T-helper 2 cell treated with Interferon-gamma antibody and Interleukin-4, amounts not matched to agents 5 μg/mL and 100 μg/mL, for 36 hours (primary cell): ENCODE results near the gene NAT9.

Source experiments
- DNase-seq: peaks from one replicate; pipeline ENCODE4 v3.0.0; 2021; ENCODE audit warnings: low spot score
- H3K27ac Mint-ChIP-seq: one replicate; pipeline ENCODE4 v1.8.0; 2021; ENCODE audit warnings: mild to moderate bottlenecking, mixed read lengths
- H3K27me3 Mint-ChIP-seq: one replicate; pipeline ENCODE4 v1.8.0; 2021; ENCODE audit warnings: low read depth, mixed read lengths
- H3K36me3 Mint-ChIP-seq: one replicate; pipeline ENCODE4 v1.8.0; 2021; ENCODE audit warnings: low read depth, mixed read lengths
- H3K4me1 Mint-ChIP-seq: one replicate; pipeline ENCODE4 v1.8.0; 2021; ENCODE audit warnings: low read depth, mixed read lengths
- H3K4me3 Mint-ChIP-seq: one replicate; pipeline ENCODE4 v1.8.0; 2022; ENCODE audit warnings: mild to moderate bottlenecking, moderate library complexity, mixed read lengths
- H3K9me3 Mint-ChIP-seq: one replicate; pipeline ENCODE4 v1.8.0; 2021; ENCODE audit warnings: mixed read lengths

Gene NAT9, protein sequence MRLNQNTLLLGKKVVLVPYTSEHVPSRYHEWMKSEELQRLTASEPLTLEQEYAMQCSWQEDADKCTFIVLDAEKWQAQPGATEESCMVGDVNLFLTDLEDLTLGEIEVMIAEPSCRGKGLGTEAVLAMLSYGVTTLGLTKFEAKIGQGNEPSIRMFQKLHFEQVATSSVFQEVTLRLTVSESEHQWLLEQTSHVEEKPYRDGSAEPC

DNA sequence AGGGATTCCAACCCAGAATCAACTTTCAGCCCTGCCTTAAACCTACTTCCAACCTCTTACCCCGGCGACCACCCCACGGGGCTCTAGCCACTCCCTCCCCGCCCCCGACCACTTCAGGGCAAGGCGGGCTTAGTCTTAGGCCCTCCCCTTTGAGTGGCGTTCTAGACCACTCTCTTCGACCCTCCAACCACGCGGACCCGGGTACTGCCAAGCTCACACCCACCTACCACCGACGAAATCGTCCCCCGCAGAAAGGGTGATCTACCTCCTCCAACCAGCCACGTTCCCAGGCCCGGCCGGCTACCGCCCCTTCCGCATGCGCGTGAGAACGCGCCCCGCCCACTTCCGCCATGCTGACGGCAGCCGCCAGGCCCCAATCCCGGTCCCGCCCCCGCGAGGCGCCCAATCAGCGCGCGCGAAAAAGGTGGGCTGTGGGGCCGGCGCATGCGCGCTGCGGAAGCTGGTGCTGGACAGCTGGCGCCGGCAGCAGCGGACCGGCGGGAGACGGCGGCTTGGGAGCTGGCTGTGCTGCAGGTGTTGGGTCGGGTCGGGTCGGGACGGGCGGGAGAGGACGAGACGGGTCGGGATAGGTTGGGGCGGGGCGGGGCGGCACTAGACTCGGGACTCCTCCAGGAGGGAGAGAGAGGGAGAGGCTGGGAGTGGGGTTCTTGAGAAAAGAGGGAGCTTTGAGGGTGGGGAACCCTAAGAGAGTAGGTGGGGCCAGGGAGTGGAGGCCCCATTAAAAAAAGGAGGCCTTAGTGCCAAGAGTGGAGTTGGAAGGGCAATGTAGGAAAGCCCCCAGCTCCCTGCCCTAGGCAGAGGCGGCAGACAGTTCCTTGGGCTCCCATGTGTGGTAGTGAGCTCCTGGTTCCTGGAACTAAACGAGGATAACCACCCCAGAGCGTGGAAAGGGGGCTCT lies at the start of gene NAT9:
Gene NAT9, minus strand, starts transcription at position 302 of the 919 bp plus-strand sequence. CDS start 647 bp downstream, outside the sequence.
- H3K36me3 Mint-ChIP-seq, result peaks cover 37% of the 10 kb centered on the region
- H3K27me3 Mint-ChIP-seq, result no peaks in the 10 kb centered on the region
- no peaks in the 10 kb centered on the region for H3K9me3 Mint-ChIP-seq
- DNase-seq, result peak; percentile 99
- H3K27ac Mint-ChIP-seq, result peak within 1 kb of the TSS; percentile 83
- H3K4me1 Mint-ChIP-seq, result peaks cover 46% of the 10 kb centered on the region
- H3K4me3 Mint-ChIP-seq, result peak within 1 kb of the TSS; percentile 96

DNA sequence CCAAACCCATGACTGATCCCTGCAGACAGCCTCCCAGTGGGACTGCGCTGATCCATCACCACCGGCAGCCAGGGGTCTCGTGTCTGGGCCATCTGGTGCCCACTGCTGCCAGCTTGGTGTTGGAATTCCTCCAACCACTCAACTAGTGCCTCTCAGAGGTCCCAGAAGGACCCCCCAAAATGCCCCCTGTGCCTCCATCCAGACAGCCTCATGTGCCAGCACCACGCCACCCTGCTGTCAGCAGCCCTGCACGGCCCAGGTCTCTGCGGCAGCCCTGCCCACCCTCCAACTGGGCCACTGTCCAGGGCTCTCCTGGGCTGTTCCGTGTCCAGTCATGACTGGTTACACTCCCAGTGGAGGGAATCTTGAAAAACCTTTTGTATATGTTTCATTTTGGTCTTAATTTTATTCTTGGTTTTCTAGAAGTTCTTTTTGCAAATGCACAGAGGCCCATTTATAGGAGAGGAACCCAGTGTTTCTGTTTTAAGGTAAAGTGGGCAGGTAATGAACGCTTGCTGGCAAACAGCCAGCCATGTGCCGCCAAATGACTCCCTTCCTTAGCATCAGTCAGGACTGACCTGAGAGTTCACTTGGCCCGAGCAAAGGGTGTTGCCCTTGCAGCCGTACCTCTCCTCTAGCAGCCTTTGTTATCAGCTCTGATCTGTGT lies 48.9 kb upstream of the NAT9 start:
- H3K4me1 Mint-ChIP-seq, result no peaks in the 10 kb centered on the region
- no peak for DNase-seq
- no peak overlapping the region for H3K4me3 Mint-ChIP-seq
- no peaks in the 10 kb centered on the region for H3K27me3 Mint-ChIP-seq
- no peak overlapping the region for H3K27ac Mint-ChIP-seq
- peaks cover 3% of the 10 kb centered on the region for H3K36me3 Mint-ChIP-seq
- H3K9me3 Mint-ChIP-seq, result no peaks in the 10 kb centered on the region

DNA sequence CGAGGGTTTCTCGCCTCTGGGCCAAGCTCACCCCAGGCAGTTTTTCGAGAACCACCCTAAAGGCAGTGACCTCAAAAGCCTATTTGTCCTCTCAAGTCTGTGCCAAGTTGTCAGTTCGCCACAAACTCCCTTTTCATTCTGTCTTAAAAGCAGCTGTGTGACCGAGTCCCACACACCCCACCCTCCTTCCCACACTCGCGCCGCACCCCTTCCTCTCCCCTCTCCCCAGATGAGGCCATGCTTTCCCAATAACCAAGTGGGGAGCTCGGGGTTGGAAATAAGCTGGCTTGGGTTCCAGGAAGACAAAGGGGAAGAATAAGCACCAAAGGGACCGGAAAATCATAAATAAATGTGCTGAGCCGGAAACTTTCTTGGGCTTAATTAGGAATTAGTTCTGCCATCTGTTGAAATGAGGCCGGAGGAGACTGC lies 46.8 kb upstream of the NAT9 start:
- DNase-seq, result no peak
- Mint-ChIP-seq H3K27ac (no peak overlapping the region), H3K9me3 (no peaks in the 10 kb centered on the region)

GRCh38 chr17:74822335-74822938 lies 46.3 kb upstream of the NAT9 start:
- no peak for DNase-seq
- Mint-ChIP-seq H3K4me3 (no peak overlapping the region), H3K36me3 (peaks cover 7% of the 10 kb centered on the region), H3K4me1 (no peaks in the 10 kb centered on the region), H3K27me3 (no peaks in the 10 kb centered on the region), H3K9me3 (no peaks in the 10 kb centered on the region), H3K27ac (no peak overlapping the region)

More for the DNA sequence above, 46.8 kb upstream of the NAT9 start:
- peaks cover 7% of the 10 kb centered on the region for H3K36me3 Mint-ChIP-seq
- no peak overlapping the region for H3K4me3 Mint-ChIP-seq
- no peaks in the 10 kb centered on the region for H3K4me1 Mint-ChIP-seq
- no peaks in the 10 kb centered on the region for H3K27me3 Mint-ChIP-seq

- H3K9me3 Mint-ChIP-seq, result no peaks in the 10 kb centered on the region
- peaks cover 7% of the 10 kb centered on the region for H3K36me3 Mint-ChIP-seq
- no peak overlapping the region for H3K27ac Mint-ChIP-seq
- H3K4me3 Mint-ChIP-seq, result no peak overlapping the region
- no peak for DNase-seq
- H3K27me3 Mint-ChIP-seq, result no peaks in the 10 kb centered on the region
- no peaks in the 10 kb centered on the region for H3K4me1 Mint-ChIP-seq
These were observed 45.6 kb upstream of the NAT9 start for GRCh38 chr17:74821655-74822334.

GRCh38 chr17:74819801-74820436 lies 43.8 kb upstream of the NAT9 start:
- Mint-ChIP-seq H3K4me1 (peaks cover 4% of the 10 kb centered on the region), H3K27me3 (no peaks in the 10 kb centered on the region), H3K36me3 (peaks cover 7% of the 10 kb centered on the region), H3K9me3 (no peaks in the 10 kb centered on the region), H3K27ac (no peak overlapping the region), H3K4me3 (no peak overlapping the region)
- DNase-seq, result no peak

- Mint-ChIP-seq H3K4me3 (no peak overlapping the region), H3K27me3 (no peaks in the 10 kb centered on the region), H3K27ac (no peak overlapping the region), H3K4me1 (peaks cover 4% of the 10 kb centered on the region), H3K36me3 (peaks cover 7% of the 10 kb centered on the region), H3K9me3 (no peaks in the 10 kb centered on the region)
- no peak for DNase-seq
These were observed 42.3 kb upstream of the NAT9 start for GRCh38 chr17:74818291-74818938.

GRCh38 chr17:74816905-74817620 lies 40.9 kb upstream of the NAT9 start:
- no peak for DNase-seq
- Mint-ChIP-seq H3K27me3 (no peaks in the 10 kb centered on the region), H3K4me3 (no peak overlapping the region), H3K36me3 (peaks cover 7% of the 10 kb centered on the region), H3K9me3 (no peaks in the 10 kb centered on the region), H3K27ac (no peak overlapping the region), H3K4me1 (peaks cover 4% of the 10 kb centered on the region)

GRCh38 chr17:74815550-74816370 lies 39.6 kb upstream of the NAT9 start:
- H3K9me3 Mint-ChIP-seq, result no peaks in the 10 kb centered on the region
- no peak for DNase-seq
- peaks cover 4% of the 10 kb centered on the region for H3K4me1 Mint-ChIP-seq
- no peaks in the 10 kb centered on the region for H3K27me3 Mint-ChIP-seq
- H3K4me3 Mint-ChIP-seq, result no peak overlapping the region
- peaks cover 8% of the 10 kb centered on the region for H3K36me3 Mint-ChIP-seq
- H3K27ac Mint-ChIP-seq, result no peak overlapping the region

DNA sequence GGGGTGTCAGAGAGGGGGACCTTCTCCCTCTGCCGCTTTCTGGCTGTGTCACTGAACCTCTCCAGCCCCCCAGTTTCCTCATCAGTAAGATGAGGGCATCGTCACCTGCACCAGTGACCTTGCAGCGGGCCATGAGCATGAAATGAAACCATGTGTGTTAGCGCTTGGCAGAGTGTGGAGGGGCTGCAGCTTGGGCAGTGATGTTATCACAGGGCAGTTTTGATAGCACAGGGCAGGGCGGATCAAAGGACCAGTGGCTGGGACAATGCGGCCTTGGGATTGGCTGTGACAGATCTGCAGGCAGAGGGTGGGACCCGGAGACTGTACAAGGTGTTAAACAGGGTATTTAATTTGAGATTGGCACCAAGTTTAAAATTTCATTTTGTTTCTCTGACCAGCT lies 38.9 kb upstream of the NAT9 start:
- no peak for DNase-seq
- peaks cover 9% of the 10 kb centered on the region for H3K36me3 Mint-ChIP-seq

GRCh38 chr17:74814453-74814852 lies 38.3 kb upstream of the NAT9 start:
- Mint-ChIP-seq H3K4me1 (peaks cover 4% of the 10 kb centered on the region), H3K27ac (no peak overlapping the region), H3K36me3 (peaks cover 9% of the 10 kb centered on the region), H3K9me3 (no peaks in the 10 kb centered on the region), H3K27me3 (no peaks in the 10 kb centered on the region), H3K4me3 (no peak overlapping the region)
- DNase-seq, result no peak

More for the DNA sequence above, 38.9 kb upstream of the NAT9 start:
- Mint-ChIP-seq H3K4me1 (peaks cover 4% of the 10 kb centered on the region), H3K27me3 (no peaks in the 10 kb centered on the region), H3K27ac (no peak overlapping the region), H3K4me3 (no peak overlapping the region), H3K9me3 (no peaks in the 10 kb centered on the region)
